HG02973 (cell line): ENCODE data around the gene SERPINH1.

Experiments used
- ATAC-seq: cut with Tn5 transposase; IDR thresholded peaks from one replicate; pipeline ENCODE4 v1.9.1; 2021; ENCODE audit warnings: moderate library complexity; ENCODE audit not compliant: unreplicated experiment

Gene SERPINH1

DNA sequence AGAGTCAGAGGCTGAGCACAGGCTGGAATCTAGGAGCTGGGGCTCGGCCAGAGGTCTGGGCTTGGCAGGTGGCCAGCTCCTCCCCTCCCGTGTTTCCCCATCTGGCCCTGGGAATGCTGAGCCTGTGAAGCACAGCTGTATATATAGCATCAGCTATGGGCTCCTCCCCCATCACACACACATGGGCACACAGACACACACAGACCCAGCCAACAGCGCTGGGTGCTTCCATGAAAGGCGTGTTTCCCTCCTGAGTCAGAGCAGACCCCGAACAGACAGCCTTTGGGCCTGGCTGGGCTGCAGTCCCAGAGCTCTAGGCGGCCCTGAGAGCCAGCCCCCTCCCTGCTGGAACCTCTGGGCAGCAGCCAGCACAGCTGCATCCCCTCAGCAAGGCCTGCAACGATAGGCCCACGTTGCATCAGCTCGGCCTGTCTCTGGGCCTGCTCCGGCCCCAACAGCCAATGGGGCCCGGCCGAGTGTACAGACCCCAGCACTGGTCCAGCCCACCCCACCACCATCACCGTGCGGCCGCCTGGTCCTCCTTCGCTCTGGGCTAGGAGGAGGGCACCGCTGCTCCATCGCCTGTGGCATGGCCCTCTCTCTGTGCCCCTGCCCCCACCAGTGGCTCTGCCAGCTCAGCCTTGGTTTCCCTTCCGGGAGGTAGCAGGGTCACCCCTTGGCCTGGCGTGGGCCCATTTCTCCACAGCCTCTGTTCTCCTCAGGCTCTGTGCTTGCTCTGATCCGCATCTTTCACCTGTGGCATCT lies 7.6 kb upstream of the SERPINH1 start:
- ATAC-seq = no peak

DNA sequence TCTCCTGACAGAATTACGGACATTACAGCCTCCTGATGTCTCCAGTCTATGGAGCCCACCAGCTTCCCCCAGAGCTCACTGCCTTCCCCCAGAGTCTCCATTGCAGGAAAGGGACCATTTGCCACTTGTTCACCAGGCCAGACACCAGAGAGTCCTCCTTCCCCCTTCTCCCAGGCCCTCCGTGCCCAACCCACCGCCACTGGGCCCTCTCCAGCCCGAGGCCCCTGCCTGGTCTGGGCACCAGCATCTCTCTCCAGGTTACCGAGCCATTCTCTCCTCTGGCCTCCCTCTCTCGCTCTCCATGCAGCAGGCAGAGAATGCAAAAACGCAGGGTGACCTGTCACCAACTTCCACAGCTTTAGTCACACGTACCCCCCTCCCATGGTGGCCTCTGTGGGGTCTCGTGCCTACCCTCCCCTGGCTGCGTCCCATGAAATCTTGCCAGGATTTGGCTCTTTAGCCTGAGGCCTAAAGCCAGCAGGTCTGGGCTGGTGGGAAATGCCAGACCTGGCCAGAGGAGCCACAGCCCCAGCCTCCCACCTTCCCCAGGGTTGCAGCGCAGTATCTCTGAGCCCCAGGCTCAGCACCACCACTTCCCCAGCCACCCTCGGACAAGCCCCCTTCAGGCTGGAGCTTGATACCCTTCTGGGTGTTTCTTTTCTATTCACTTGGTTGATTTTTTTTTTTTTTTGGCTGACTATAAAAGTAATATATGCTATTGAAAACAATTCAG lies 6.8 kb upstream of the SERPINH1 start:
- ATAC-seq = no peak

DNA sequence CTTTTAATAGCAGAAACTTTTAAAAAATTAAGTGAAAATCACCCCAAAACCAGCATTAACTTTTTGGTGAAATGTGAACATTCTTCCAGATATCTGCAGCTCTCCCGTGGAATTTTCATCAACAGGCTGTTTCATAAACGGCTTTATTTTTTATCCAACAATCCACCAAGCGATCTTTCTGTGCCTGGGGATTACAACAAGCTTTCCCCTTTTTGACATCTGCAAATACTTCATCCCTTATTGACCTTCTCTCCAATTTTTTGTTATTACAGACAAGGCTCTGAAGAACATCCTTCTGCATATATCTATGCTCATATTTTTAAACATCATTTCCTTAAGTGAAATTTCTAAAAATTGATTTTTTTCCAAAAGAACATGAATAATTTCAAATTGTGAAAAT lies 5.8 kb upstream of the SERPINH1 start:
- no peak for ATAC-seq

DNA sequence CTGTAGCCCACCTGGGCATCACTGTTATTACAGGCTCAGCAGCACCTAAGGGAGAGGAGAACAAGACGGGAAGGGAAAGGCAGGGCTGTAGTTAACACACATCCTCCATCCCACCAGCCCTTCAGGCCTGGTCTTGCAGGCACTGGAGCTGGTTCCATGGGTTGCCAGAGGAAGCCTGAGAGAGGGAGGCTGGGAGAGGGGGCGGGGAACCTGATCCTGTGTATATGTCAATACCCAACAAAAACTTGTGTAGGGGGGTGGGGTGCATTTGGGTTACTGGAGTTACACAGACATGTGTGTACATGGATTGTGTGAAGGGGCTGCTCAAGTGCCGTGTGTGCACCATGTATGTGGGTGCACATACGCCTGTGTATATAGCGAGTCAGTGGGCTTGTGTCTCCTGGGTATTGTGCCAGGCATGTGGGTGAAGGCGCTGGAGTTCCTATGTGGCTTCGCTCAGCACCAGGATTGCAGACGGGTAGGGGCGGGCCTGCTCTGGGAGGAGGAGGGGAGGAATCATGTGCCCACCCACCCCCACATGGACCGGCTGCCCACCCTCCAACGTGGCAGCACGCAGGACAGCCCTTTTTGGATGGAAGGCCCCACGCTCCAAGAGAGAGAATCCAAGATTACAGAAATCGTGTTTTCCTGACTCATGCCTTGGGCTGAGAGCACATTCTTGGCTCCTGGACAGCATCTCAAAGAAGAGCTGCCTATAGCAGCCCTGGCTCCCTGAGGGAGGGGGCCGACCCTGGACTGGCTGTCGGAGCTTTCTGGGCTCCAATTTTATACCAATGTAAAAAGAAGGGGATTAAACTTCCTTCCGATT lies 4.2 kb upstream of the SERPINH1 start:
- ATAC-seq = no peak

DNA sequence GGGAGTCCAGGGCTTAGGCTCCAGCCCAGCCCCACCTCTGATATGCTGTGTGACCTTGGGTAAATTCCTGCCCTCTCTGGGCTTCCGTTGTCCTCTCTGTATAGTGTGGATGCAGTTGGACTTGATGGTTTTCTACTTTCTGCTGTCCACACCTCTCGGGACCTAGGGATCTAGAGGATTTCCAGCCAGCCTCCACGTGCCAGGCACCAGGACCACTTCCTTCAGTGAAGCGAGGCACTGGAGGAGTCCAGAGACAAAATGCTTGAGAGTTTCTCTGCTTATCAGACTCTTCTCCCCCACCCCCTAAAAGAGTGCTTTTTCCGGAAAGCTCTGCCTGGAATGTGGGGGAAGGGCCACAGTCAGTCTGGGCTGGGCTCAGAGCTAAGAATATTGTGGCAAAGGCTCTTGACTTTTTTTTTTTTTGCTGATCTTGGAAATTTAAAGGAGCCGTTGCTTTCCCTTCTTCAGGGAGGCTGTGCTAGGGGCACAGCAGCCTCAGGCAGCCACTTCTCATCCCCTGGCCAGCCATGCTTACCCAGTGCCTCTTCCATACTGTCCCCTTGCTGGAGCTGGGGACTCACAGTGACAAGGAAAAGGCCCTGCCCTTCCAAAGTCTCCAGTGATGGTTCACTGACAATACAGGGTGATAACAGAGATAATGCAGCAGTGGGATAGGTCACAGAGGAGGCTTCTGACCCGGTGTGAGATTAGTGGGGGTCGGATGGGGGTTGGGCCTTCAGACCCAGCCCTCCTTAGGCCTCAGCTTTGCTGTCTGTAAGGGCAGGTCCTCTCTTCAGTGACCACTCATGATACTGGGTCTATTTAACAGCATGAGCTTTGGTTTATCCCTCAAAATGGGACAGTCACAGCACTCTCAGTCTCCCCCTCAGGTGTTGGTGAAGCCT lies 2.9 kb upstream of the SERPINH1 start:
- ATAC-seq = no peak

DNA sequence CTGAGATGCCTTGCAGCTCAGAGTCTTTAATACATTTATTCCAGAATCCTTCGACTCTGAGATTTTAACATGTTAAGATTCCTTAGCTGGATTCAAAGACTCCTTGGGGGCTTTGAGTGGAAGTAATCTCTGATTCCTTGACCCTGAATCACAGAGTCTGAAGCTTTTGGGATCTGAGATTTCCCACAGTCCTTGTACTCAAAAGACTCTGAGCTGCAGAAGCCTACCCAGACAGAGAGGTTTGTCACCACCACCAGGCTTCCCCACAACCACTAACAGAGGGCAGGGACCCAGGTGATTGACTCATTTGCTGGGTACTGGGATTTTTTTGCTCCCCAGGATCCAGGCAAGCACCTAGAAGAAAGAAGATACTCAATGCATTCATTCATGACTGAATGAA lies 1.4 kb upstream of the SERPINH1 start:
- no peak for ATAC-seq

DNA sequence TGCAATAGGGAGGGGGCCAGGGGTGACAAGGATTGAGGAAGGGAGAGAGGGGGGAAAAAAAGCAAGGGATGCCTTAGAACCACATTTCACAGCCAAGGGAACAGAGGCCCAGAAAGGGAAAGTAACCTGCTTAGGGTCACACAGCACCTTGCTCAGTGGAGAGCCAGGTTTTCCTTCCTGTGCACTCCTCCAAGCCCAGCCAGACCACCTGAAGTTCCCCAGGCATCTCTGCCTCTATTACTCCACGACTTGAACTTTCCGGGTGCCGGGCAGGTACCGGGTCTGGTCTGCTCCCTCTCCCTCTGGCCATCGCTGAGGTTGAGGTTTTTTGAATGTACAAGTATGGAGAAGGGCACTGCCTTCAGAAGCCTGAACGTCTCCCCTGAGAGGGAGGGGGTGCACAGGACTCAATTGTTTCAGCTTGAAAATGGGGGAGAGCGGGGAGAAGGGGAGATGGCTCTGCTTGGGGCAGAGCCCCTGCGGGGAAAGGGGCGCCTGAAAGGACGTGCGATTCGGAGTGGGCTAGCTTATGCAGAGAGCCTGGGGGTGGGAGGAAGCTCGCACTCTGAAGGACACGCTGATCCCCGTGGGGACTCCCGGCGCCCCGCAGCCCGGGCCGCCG lies 516 bp upstream of the SERPINH1 start:
- no peak for ATAC-seq

DNA sequence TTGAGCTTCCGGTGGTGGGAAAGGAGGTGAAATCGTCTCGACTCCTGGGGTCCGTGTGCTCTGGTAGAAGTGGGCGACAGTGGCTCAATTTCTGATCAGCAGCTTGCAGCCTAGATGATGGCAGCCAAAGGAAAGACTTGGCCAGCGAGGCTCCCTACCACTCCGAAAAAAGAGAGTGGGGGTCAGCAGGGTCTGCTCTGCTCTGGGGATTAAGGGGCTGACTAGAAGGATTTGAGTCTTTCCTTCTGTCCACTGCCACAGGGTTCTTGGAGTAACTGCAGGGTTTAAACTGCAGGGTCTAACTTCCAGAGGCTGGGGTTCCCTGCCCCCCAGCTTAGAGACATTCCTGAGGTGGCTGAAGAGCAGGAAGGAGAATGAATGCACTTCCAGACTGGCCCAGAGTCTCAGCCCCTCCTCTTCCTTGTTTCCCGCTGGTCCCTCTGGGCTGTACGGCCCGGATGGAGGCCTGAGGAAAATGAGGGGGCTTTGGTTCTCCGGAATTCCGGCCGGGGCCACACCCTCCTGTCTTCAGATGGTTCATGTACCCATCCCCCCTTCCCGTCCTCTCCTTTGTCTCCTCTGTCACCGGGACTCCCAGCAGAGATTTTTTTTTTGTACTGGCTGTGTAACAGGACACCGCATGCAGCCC lies 907 bp downstream of the SERPINH1 start:
- no peak for ATAC-seq

DNA sequence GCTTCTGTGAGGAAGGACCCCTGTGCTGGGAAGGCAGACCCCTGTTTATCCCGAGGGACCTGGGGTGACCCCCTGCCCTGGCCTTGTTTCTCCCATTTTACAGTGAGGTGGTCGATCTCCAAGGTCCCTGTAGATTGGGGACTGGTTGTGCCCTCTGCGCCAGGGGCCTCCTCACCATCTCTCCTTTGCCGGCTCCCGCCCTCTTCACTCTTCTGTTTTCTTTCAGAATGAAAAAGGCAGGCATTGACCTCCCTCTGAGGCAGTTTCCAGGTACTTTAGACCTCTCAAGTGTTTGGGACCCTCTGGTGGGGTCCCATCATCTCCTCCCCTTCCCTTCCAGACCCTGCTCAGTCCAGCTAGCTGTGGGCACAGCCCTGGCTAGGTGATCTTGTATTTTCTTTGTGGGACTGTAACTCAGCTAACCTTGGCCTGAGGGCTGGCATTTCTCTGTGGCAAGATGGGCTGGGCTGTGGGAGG lies 1.5 kb downstream of the SERPINH1 start:
- ATAC-seq = no peak

DNA sequence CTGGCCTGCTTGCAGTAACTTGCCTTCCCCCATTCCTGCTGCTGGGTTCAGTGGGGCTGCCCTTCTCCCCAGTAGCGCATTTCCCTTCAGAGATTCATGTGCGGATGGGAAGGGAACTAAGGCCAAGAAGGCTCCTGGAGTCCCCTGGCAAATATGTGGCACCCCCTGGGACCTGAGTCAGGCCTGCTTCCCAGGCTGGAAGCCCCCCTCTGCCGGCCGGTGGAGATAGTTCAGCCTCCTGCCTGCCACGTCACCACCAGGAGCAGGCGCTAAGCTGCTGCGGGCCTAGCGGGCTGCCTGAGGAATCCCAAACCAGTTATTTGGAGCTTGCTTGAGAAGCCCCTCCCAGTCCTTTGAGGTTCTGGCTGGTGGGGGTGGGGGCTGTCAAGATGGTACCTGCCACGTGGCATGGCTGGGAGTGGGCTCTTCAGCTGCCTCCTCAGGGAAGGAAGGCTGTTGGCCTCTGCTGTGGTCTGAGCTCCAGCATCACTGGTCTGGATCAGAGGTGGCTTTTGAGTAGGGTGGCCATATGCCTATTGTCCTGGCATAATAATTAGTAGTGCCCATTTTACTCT lies 2.0 kb downstream of the SERPINH1 start:
- ATAC-seq = no peak

DNA sequence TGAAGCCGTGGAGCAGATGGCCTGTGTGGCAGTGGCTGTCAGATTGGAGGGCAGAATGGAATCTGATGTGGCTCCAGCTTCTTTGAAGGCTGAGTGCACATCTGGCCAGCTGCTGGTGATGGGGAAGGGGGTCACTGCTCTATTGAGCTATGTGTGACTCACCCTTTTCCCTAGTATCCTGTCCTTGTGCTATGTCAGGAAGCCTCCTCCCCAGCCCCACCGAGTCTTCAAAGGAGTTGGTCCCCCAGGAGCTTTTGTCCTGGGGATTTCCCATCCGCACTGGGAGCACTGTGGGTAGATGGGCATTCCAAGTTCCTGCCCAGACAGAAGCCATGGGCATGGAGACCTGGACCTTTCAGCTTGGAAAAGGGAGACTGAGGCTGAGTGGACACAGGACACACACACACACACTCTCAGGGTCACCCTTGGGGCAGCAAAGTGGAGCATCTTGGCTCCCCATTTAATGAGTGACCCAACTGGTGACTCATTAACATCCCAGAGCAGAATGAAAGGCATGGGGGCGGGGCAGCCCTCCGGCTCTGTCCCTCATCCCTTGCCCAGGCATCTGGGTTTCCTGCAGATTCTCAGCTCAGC lies 3.3 kb downstream of the SERPINH1 start:
- no peak for ATAC-seq

DNA sequence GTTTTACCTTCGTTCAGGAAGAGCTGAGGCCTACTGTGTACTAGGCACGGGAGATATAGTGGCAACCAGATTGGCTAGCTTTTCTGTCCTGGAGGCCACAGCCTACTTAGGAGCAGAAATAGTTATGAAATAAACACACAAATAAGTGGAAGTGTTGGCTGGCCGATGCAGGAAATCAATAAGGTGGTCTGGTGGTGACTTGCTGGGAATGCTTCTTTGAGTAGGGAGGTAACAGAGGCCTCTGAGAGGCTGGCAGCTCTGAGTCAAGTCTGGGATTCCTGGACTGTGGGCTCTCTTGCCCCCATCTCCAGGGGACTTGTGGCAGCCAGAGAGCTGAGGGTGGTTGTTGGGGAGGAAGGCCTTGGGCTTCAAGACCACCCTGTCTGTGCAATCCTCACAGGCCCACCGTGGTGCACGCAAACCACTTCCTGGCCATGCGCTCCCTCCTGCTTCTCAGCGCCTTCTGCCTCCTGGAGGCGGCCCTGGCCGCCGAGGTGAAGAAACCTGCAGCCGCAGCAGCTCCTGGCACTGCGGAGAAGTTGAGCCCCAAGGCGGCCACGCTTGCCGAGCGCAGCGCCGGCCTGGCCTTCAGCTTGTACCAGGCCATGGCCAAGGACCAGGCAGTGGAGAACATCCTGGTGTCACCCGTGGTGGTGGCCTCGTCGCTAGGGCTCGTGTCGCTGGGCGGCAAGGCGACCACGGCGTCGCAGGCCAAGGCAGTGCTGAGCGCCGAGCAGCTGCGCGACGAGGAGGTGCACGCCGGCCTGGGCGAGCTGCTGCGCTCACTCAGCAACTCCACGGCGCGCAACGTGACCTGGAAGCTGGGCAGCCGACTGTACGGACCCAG lies 4.1 kb downstream of the SERPINH1 start:
- ATAC-seq = no peak

DNA sequence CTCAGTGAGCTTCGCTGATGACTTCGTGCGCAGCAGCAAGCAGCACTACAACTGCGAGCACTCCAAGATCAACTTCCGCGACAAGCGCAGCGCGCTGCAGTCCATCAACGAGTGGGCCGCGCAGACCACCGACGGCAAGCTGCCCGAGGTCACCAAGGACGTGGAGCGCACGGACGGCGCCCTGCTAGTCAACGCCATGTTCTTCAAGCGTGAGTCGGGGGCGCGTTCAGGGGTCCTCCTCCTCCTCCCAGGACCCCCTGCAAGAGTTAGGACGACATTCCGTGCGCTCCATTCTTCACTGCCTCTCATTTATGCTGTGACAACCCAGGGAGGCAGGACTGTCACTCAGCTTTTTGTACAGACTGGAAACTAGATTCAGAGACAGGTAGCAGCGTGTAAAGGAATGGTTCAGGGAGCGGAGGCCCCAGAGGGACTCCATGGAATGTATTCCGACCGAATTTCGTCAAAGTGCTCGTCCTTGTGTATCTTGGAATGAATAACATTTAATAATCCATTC lies 4.8 kb downstream of the SERPINH1 start:
- ATAC-seq = no peak

DNA sequence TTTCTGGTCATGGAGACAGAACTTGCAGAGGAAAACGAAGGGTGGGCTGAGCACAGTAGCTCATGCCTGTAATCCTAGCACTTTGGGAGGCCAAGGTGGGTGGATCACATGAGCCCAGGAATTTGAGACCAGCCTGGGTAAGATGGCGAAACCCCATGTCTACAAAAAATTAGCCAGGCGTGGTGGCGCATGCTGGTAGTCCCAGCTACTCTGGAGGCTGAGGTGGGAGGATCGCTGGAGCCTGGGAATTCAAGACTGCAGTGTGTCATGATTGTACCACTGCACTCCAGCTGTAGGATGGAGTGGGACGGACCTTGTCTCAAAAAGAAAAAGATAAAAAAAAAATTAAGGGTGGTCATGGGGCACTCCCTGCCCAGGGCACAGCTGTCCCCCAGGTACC lies 5.9 kb downstream of the SERPINH1 start:
- no peak for ATAC-seq

DNA sequence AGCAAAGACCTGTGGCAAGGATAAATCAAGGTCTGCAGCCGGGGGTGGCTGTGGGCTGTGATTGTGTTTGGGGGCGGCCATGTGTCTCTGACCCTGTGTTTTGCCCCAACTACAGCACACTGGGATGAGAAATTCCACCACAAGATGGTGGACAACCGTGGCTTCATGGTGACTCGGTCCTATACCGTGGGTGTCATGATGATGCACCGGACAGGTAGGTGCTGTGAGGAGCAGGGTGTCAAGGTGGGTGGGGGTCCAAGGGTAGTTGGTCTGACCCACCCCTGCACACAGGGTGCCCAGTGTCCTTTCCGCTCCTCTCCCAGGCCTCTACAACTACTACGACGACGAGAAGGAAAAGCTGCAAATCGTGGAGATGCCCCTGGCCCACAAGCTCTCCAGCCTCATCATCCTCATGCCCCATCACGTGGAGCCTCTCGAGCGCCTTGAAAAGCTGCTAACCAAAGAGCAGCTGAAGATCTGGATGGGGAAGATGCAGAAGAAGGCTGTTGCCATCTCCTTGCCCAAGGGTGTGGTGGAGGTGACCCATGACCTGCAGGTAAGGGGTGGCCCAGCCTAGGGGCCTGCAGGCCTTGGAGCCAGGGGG lies 6.7 kb downstream of the SERPINH1 start:
- ATAC-seq = no peak

DNA sequence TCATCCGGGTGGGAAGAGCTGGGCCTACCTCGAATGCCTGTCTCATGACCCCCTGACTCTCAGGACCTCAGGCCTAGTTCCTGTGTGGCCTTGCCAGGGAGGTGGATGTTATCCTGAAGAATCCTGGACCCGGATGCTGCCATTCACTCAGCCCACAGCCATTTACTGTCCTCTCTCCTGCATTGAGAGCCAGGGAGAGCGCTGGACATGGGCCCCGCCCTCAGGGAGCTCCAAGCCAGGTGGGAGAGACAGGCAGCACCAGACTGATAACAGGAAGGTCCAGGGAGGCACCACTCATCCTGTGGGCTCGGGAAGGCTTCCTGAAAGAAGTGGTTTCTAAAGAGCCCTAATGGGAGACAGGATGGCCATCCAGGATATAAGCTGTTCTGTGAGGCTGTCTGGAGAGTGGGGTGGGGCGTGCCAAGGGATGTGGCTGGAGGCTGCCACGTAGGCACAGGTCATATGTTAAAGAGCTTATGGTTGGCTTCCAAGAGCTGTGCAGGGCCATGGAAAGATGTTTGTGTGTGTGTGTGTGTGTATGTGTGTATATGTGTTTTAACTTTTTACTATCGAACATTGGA lies 8.6 kb downstream of the SERPINH1 start:
- no peak for ATAC-seq

DNA sequence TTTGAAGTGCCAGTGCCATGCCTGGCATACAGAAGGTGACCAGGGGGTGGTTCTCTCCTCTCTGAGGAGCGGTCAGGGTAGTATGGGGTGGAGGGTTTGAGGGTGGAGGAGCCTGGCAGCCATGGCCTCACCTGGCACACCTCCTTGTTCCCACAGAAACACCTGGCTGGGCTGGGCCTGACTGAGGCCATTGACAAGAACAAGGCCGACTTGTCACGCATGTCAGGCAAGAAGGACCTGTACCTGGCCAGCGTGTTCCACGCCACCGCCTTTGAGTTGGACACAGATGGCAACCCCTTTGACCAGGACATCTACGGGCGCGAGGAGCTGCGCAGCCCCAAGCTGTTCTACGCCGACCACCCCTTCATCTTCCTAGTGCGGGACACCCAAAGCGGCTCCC lies 9.6 kb downstream of the SERPINH1 start:
- ATAC-seq = no peak
